GM19193 (cell line): Measurements from ENCODE around the gene KLK5.

Experiments
- POLR2A ChIP-seq: IDR thresholded peaks from 4 replicates; pipeline ENCODE4 v1.6.1; 2011; ENCODE audit not compliant: insufficient read depth, insufficient read length; ENCODE audit errors: extremely low read depth

Gene KLK5

GRCh38 chr19:50975766-50976165, 22.9 kb upstream of the KLK5 start:
- TF ChIP-seq POLR2A: no peak

- no peak for TF ChIP-seq POLR2A
Observed at GRCh38 chr19:50974702-50975556, 22.1 kb upstream of the KLK5 start.

GRCh38 chr19:50972795-50973376, 20.0 kb upstream of the KLK5 start:
- TF ChIP-seq POLR2A: no peak

GRCh38 chr19:50969413-50969760, 16.5 kb upstream of the KLK5 start, which contains the start of gene KLK6:
Gene KLK6 (minus strand): TSS chr19:50969591. CDS start chr19:50968104, 1,487 bp downstream.
- no peak for TF ChIP-seq POLR2A

GRCh38 chr19:50968716-50969412, 16.0 kb upstream of the KLK5 start:
- no peak for TF ChIP-seq POLR2A

- TF ChIP-seq POLR2A: no peak
Observed at GRCh38 chr19:50967929-50968715, 15.3 kb upstream of the KLK5 start.

GRCh38 chr19:50964266-50964665, 11.4 kb upstream of the KLK5 start:
- no peak for TF ChIP-seq POLR2A

GRCh38 chr19:50963381-50963780, 10.5 kb upstream of the KLK5 start:
- TF ChIP-seq POLR2A: no peak

GRCh38 chr19:50962245-50962644, 9.4 kb upstream of the KLK5 start:
- no peak for TF ChIP-seq POLR2A

GRCh38 chr19:50959731-50960500, 7.1 kb upstream of the KLK5 start:
- TF ChIP-seq POLR2A: no peak

- no peak for TF ChIP-seq POLR2A
Observed at GRCh38 chr19:50957587-50957986, 4.7 kb upstream of the KLK5 start.

- TF ChIP-seq POLR2A: no peak
Observed at GRCh38 chr19:50949861-50950260, 3.0 kb downstream of the KLK5 start.

- TF ChIP-seq POLR2A: no peak
Observed at GRCh38 chr19:50947123-50947522, 5.7 kb downstream of the KLK5 start.

GRCh38 chr19:50944795-50945194, 8.0 kb downstream of the KLK5 start:
- no peak for TF ChIP-seq POLR2A
